GM19372 (cell line): ENCODE measurements around the gene PAXIP1.

Experiments used
- ATAC-seq: cut with Tn5 transposase; IDR thresholded peaks from one replicate; pipeline ENCODE4 v1.9.1; 2021; ENCODE audit warnings: mild to moderate bottlenecking, low read depth, moderate library complexity; ENCODE audit not compliant: unreplicated experiment

PAXIP1 gene

GRCh38 chr7:154898973-154899855, 103.7 kb downstream of the PAXIP1 start:
- ATAC-seq, result no peak

GRCh38 chr7:154896076-154896475, 106.8 kb downstream of the PAXIP1 start:
- ATAC-seq, result no peak
